Raji (cell line): ENCODE data around the gene LYSMD4.

Source experiments
- POLR2A ChIP-seq: IDR thresholded peaks from 2 replicates; pipeline ENCODE4 v1.6.1; 2011; ENCODE audit warnings: low read depth, low read length, control low read depth; ENCODE audit not compliant: insufficient read depth

The LYSMD4 gene

GRCh38 chr15:99717161-99718009 is 15.9 kb downstream of the LYSMD4 start:
- TF ChIP-seq POLR2A = no peak

GRCh38 chr15:99716540-99717095 is 16.6 kb downstream of the LYSMD4 start:
- no peak for TF ChIP-seq POLR2A

GRCh38 chr15:99712415-99712814 is 20.8 kb downstream of the LYSMD4 start:
- TF ChIP-seq POLR2A = no peak

GRCh38 chr15:99711625-99712024 is 21.6 kb downstream of the LYSMD4 start:
- TF ChIP-seq POLR2A = no peak

- TF ChIP-seq POLR2A = no peak
Observed at GRCh38 chr15:99709243-99709986, 23.8 kb downstream of the LYSMD4 start.

- TF ChIP-seq POLR2A = no peak
Observed at GRCh38 chr15:99708563-99708962, 24.7 kb downstream of the LYSMD4 start.

GRCh38 chr15:99707473-99708270 is 25.6 kb downstream of the LYSMD4 start:
- no peak for TF ChIP-seq POLR2A

- no peak for TF ChIP-seq POLR2A
Observed at GRCh38 chr15:99706557-99707303, 26.5 kb downstream of the LYSMD4 start.

GRCh38 chr15:99704444-99704838 is 28.8 kb downstream of the LYSMD4 start:
- no peak for TF ChIP-seq POLR2A

GRCh38 chr15:99703603-99704443 is 29.4 kb downstream of the LYSMD4 start:
- no peak for TF ChIP-seq POLR2A

- no peak for TF ChIP-seq POLR2A
Observed at GRCh38 chr15:99702895-99703602, 30.2 kb downstream of the LYSMD4 start.

- TF ChIP-seq POLR2A = no peak
Observed at GRCh38 chr15:99696096-99696495, 37.1 kb downstream of the LYSMD4 start.

- no peak for TF ChIP-seq POLR2A
Observed at GRCh38 chr15:99692825-99693224, 40.4 kb downstream of the LYSMD4 start.
